ENCODE results near the gene CCDC107. TPM values are rescaled to one million over a fixed set of nuclear protein-coding genes. Genes with fewer than 3 reads are reported as not detected.

CCDC107 gene
- total RNA-seq, 2 donors from 2014 or later, result 10.6 to 15.3 TPM

DNA sequence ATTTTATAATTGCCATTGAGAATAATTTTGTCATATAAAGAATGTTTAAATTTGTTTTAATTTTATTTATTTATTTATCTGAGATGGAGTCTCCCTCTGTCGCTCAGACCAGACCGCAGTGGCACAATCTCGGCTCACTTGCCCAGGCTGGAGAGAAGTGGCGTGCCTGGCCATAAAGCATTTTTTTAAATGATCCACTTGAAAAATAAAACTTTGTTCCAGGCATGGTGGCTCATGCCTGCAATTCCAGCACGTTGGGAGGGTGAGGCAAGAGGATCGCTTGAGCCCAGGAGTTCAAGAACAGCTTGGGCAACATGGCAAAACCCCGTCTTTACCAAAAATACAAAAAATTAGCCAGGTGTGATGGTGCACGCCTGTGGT, 5.3 kb upstream of the CCDC107 start:
- Histone ChIP-seq H3K9ac (ENCODE audit: extremely low read depth, low read length, poor library complexity, severe bottlenecking) (no peak overlapping the region), H3K27ac (ENCODE audit: low read depth, low read length) (no peak overlapping the region), H3K4me1 (ENCODE audit: control insufficient read depth, insufficient read depth, low read length) (no peaks in the 10 kb centered on the region), H3K9me3 (ENCODE audit: control insufficient read depth, low read length) (no peaks in the 10 kb centered on the region), H3K27me3 (ENCODE audit: control insufficient read depth, insufficient read depth, low read length, poor library complexity, severe bottlenecking) (no peaks in the 10 kb centered on the region), H3K4me3 (ENCODE audit: low read length) (no peak overlapping the region), H3K36me3 (ENCODE audit: control insufficient read depth, insufficient read depth, low read length) (no peaks in the 10 kb centered on the region)
- H3K27ac Mint-ChIP-seq, result no peak overlapping the region
- no peak for DNase-seq
- peaks cover 21% of the 10 kb centered on the region for H3K27me3 Mint-ChIP-seq (ENCODE audit: insufficient read depth)
- H3K4me3 Mint-ChIP-seq, result no peak overlapping the region
- no peaks in the 10 kb centered on the region for H3K36me3 Mint-ChIP-seq (ENCODE audit: low read depth)
- TF ChIP-seq, protein P1, sequence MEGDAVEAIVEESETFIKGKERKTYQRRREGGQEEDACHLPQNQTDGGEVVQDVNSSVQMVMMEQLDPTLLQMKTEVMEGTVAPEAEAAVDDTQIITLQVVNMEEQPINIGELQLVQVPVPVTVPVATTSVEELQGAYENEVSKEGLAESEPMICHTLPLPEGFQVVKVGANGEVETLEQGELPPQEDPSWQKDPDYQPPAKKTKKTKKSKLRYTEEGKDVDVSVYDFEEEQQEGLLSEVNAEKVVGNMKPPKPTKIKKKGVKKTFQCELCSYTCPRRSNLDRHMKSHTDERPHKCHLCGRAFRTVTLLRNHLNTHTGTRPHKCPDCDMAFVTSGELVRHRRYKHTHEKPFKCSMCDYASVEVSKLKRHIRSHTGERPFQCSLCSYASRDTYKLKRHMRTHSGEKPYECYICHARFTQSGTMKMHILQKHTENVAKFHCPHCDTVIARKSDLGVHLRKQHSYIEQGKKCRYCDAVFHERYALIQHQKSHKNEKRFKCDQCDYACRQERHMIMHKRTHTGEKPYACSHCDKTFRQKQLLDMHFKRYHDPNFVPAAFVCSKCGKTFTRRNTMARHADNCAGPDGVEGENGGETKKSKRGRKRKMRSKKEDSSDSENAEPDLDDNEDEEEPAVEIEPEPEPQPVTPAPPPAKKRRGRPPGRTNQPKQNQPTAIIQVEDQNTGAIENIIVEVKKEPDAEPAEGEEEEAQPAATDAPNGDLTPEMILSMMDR (conservative IDR thresholded peaks at IDR 0.05), result no peak
- WGBS, 2 experiments (ENCODE audit: insufficient coverage in 1 of 2, insufficient read length in 1 of 2), result 92 to 95% methylated on average over 6 to 8 of the region's 8 CpGs
- H3K4me1 Mint-ChIP-seq, result peaks cover 3% of the 10 kb centered on the region
- H3K9me3 Mint-ChIP-seq, result no peaks in the 10 kb centered on the region

DNA sequence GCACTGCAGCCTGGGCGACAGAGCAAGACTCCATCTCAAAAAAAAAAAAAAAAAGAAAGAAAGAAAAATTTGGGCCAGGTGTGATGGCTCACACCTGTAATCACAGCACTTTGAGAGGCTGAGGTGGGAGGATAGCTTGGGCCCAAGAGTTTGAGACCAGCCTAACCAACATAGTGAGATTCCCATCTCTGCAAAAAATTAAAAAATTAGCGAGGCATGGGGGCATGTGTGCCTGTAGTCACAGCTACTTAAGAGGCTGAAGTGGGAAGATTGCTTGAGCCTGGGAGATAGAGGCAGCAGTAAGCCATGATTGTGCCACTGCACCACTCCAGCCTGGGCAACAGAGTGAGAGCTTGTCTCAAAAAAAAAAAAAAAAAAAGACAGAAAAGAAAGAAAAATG, 4.5 kb upstream of the CCDC107 start:
- Histone ChIP-seq H3K36me3 (ENCODE audit: control insufficient read depth, insufficient read depth, low read length) (no peaks in the 10 kb centered on the region), H3K4me3 (ENCODE audit: low read length) (no peak overlapping the region), H3K9me3 (ENCODE audit: control insufficient read depth, low read length) (no peaks in the 10 kb centered on the region), H3K9ac (ENCODE audit: extremely low read depth, low read length, poor library complexity, severe bottlenecking) (no peak overlapping the region), H3K27me3 (ENCODE audit: control insufficient read depth, insufficient read depth, low read length, poor library complexity, severe bottlenecking) (no peaks in the 10 kb centered on the region), H3K27ac (ENCODE audit: low read depth, low read length) (no peak overlapping the region), H3K4me1 (ENCODE audit: control insufficient read depth, insufficient read depth, low read length) (no peaks in the 10 kb centered on the region)
- peaks cover 3% of the 10 kb centered on the region for H3K4me1 Mint-ChIP-seq
- H3K9me3 Mint-ChIP-seq, result no peaks in the 10 kb centered on the region
- no peak for DNase-seq
- H3K27ac Mint-ChIP-seq, result no peak overlapping the region
- no peak overlapping the region for H3K4me3 Mint-ChIP-seq
- H3K27me3 Mint-ChIP-seq (ENCODE audit: insufficient read depth), result peaks cover 15% of the 10 kb centered on the region
- H3K36me3 Mint-ChIP-seq (ENCODE audit: low read depth), result no peaks in the 10 kb centered on the region
- WGBS, 2 experiments (ENCODE audit: insufficient coverage in 1 of 2, insufficient read length in 1 of 2), result 67 to 98% methylated on average over 1 to 2 of the region's 2 CpGs
- TF ChIP-seq, protein P1 (conservative IDR thresholded peaks at IDR 0.05), result no peak

DNA sequence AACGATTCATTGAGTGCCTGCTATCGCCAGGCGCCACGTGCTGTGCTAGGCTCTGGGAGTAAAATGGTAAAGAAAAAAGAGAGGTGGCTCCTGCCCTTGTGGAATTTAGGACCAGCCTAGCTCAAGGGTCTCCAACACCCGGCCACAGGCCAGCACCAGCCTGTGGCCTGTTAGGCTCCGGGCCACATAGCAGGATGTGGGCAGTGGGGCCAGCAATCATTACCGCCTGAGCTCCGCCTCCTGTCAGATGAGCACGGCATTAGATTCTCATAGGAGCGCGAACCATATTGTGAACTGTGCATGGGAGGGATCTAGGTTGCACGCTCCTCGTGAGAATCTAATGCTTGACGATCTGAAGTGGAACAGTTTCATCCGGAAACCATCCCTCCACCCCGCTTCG, 1.7 kb upstream of the CCDC107 start:
- no peak overlapping the region for H3K27ac Mint-ChIP-seq
- no peak for DNase-seq

More for the DNA sequence above, 1.7 kb upstream of the CCDC107 start:
- Histone ChIP-seq H3K9ac (ENCODE audit: extremely low read depth, low read length, poor library complexity, severe bottlenecking) (no peak overlapping the region), H3K4me3 (ENCODE audit: low read length) (no peak overlapping the region), H3K9me3 (ENCODE audit: control insufficient read depth, low read length) (no peaks in the 10 kb centered on the region), H3K27ac (ENCODE audit: low read depth, low read length) (no peak overlapping the region), H3K4me1 (ENCODE audit: control insufficient read depth, insufficient read depth, low read length) (no peaks in the 10 kb centered on the region), H3K27me3 (ENCODE audit: control insufficient read depth, insufficient read depth, low read length, poor library complexity, severe bottlenecking) (no peaks in the 10 kb centered on the region), H3K36me3 (ENCODE audit: control insufficient read depth, insufficient read depth, low read length) (peaks cover 7% of the 10 kb centered on the region)
- Mint-ChIP-seq H3K4me1 (peaks cover 9% of the 10 kb centered on the region), H3K27me3 (ENCODE audit: insufficient read depth) (peaks cover 12% of the 10 kb centered on the region), H3K36me3 (ENCODE audit: low read depth) (peaks cover 14% of the 10 kb centered on the region), H3K9me3 (no peaks in the 10 kb centered on the region), H3K4me3 (peak overlapping the region; percentile 76)
- TF ChIP-seq, protein P1 (conservative IDR thresholded peaks at IDR 0.05), result no peak
- WGBS, 2 experiments (ENCODE audit: insufficient coverage in 1 of 2, insufficient read length in 1 of 2), result 88 to 92% methylated on average over 9 to 17 of the region's 17 CpGs
